WTC11 (cell line): ENCODE data around the gene MYRF. TPM values are rescaled to one million over a fixed set of nuclear protein-coding genes. Genes with fewer than 3 reads are reported as not detected.

Source experiments
- ATAC-seq: fragments of 200-7000 bp; cut with Tn5 transposase; 2 replicates; pipeline ENCODE4 v1.10.0; 2021; ENCODE audit warnings: mild to moderate bottlenecking, moderate library complexity
- CTCF ChIA-PET: fragments of 300-600 bp; sonication (Branson Sonifier 250); formaldehyde crosslinking; loops from one replicate; lab custom pipeline; 2021; ENCODE audit warnings: antibody characterized with exemption; lab: Charles Lee
- POLR2A ChIA-PET: fragments of 350-600 bp; sonication (Branson Sonifier 250); formaldehyde crosslinking; loops from one replicate; lab custom pipeline; 2021; ENCODE audit warnings: antibody characterized with exemption; lab: Charles Lee
- DNase-seq: peaks from one replicate; pipeline ENCODE4 v3.0.0; 2021; ENCODE audit warnings: low spot score
- H3K27ac Mint-ChIP-seq: 2 replicates; pipeline ENCODE4 v1.8.0; 2021; ENCODE audit warnings: mixed read lengths
- H3K27me3 Mint-ChIP-seq: 2 replicates; pipeline ENCODE4 v1.8.0; 2021; ENCODE audit warnings: low read depth, mild to moderate bottlenecking, moderate library complexity, mixed read lengths
- H3K36me3 Mint-ChIP-seq: 2 replicates; pipeline ENCODE4 v1.8.0; 2021; ENCODE audit warnings: mixed read lengths
- H3K4me1 Mint-ChIP-seq: 2 replicates; pipeline ENCODE4 v1.8.0; 2022; ENCODE audit warnings: mixed read lengths
- H3K4me3 Mint-ChIP-seq: 2 replicates; pipeline ENCODE4 v1.8.0; 2021; ENCODE audit warnings: mild to moderate bottlenecking, moderate library complexity, mixed read lengths
- H3K9me3 Mint-ChIP-seq: 2 replicates; pipeline ENCODE4 v1.8.0; 2021; ENCODE audit warnings: mixed read lengths
- ELF4 ChIP-seq: sonication (generic); formaldehyde crosslinking; IDR thresholded peaks from 2 replicates; pipeline ENCODE4 v1.8.1; 2022; ENCODE audit warnings: low read depth, mild to moderate bottlenecking, moderate library complexity, missing genetic modification reagents
- ESRRA ChIP-seq: sonication (generic); formaldehyde crosslinking; IDR thresholded peaks from 2 replicates; pipeline ENCODE4 v1.8.1; 2022; ENCODE audit warnings: mild to moderate bottlenecking, missing genetic modification reagents, borderline replicate concordance
- GRHL2 ChIP-seq: fragments of 250-450 bp; sonication (Bioruptor Pico); IDR thresholded peaks from 2 replicates; pipeline ENCODE4 v1.8.0; 2022; ENCODE audit warnings: mild to moderate bottlenecking, moderate library complexity; ENCODE audit not compliant: insufficient replicate concordance, severe bottlenecking
- GTF2I ChIP-seq: fragments of 250-450 bp; sonication (Bioruptor Pico); conservative IDR thresholded peaks from 2 replicates; pipeline ENCODE4 v1.4.0; 2021; ENCODE audit warnings: mild to moderate bottlenecking
- RELA ChIP-seq: sonication (generic); formaldehyde crosslinking; IDR thresholded peaks from 2 replicates; pipeline ENCODE4 v1.8.1; 2022; ENCODE audit warnings: missing genetic modification reagents, mild to moderate bottlenecking, borderline replicate concordance
- SOX15 ChIP-seq: fragments of 250-450 bp; sonication (Bioruptor Pico); IDR thresholded peaks from 2 replicates; pipeline ENCODE4 v1.9.0; 2021; ENCODE audit warnings: mild to moderate bottlenecking
- ZNF671 ChIP-seq: fragments of 250-450 bp; sonication (Bioruptor Pico); IDR thresholded peaks from 2 replicates; pipeline ENCODE4 v1.8.0; 2021; ENCODE audit warnings: mild to moderate bottlenecking
- total RNA-seq: library from RNA; stranded (reverse); gene quantifications from 3 replicates; pipeline ENCODE4 v1.2.3, GENCODE V29; 2021
- TF ChIP-seq, protein P1 (sequence below): fragments of 250-450 bp; sonication (Bioruptor Pico); IDR thresholded peaks from 2 replicates; pipeline ENCODE4 v1.9.0; 2021; ENCODE audit warnings: mild to moderate bottlenecking, borderline replicate concordance
- TF ChIP-seq, protein P2 (sequence below): fragments of 250-450 bp; sonication (Bioruptor Pico); IDR thresholded peaks from 2 replicates; pipeline ENCODE4 v1.9.0; 2021; ENCODE audit warnings: mild to moderate bottlenecking
- TF ChIP-seq, protein P3 (sequence below): fragments of 250-450 bp; sonication (Bioruptor Pico); IDR thresholded peaks from 2 replicates; pipeline ENCODE4 v1.8.0; 2021; ENCODE audit warnings: mild to moderate bottlenecking
- TF ChIP-seq, protein P4 (sequence below): sonication (generic); formaldehyde crosslinking; IDR thresholded peaks from 2 replicates; pipeline ENCODE4 v1.8.1; 2022; ENCODE audit warnings: low read depth, mild to moderate bottlenecking, moderate library complexity, missing genetic modification reagents, borderline replicate concordance
- TF ChIP-seq, protein P5 (sequence below): sonication (generic); formaldehyde crosslinking; conservative IDR thresholded peaks from 2 replicates; pipeline ENCODE4 v1.8.1; 2022; ENCODE audit warnings: mild to moderate bottlenecking, missing genetic modification reagents
- TF ChIP-seq, protein P6 (sequence below): fragments of 250-450 bp; sonication (Bioruptor Pico); IDR thresholded peaks from 2 replicates; pipeline ENCODE4 v1.9.0; 2021; ENCODE audit warnings: moderate library complexity, mild to moderate bottlenecking, inconsistent platforms, borderline replicate concordance
- TF ChIP-seq, protein P7 (sequence below): sonication (generic); formaldehyde crosslinking; IDR thresholded peaks from 2 replicates; pipeline ENCODE4 v1.8.0; 2023; ENCODE audit warnings: missing genetic modification reagents
- TF ChIP-seq, protein P8 (sequence below): sonication (generic); formaldehyde crosslinking; IDR thresholded peaks from 2 replicates; pipeline ENCODE4 v1.8.1; 2023; ENCODE audit warnings: mild to moderate bottlenecking, missing genetic modification reagents, moderate library complexity
- TF ChIP-seq, protein P9 (sequence below): sonication (generic); formaldehyde crosslinking; IDR thresholded peaks from 2 replicates; pipeline ENCODE4 v1.8.0; 2023; ENCODE audit warnings: missing genetic modification reagents, mild to moderate bottlenecking, borderline replicate concordance

The MYRF gene
- total RNA-seq, 1 experiment from 2014 or later, result 5.9 TPM

DNA sequence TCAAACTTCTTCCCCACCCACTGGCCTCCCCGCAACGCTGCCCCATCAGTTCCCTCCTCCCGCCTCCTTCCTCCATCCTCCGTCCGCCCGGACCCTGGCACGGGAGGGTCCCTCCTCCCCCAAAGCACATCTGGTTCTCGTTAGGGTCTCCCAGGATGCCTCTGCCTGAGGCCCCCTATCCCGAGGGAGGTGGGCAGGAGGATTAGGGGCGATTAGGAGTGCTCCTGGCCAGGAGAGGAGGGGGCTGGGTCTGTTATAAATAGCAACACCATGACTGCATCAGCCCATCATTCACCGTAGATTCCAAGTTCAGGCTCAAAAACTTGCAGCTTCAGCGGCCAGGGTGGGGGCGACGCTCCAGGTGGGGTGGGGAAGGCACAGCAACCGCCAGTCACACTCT is 10.4 kb downstream of the MYRF start (continued):
- TF ChIP-seq, protein P1, sequence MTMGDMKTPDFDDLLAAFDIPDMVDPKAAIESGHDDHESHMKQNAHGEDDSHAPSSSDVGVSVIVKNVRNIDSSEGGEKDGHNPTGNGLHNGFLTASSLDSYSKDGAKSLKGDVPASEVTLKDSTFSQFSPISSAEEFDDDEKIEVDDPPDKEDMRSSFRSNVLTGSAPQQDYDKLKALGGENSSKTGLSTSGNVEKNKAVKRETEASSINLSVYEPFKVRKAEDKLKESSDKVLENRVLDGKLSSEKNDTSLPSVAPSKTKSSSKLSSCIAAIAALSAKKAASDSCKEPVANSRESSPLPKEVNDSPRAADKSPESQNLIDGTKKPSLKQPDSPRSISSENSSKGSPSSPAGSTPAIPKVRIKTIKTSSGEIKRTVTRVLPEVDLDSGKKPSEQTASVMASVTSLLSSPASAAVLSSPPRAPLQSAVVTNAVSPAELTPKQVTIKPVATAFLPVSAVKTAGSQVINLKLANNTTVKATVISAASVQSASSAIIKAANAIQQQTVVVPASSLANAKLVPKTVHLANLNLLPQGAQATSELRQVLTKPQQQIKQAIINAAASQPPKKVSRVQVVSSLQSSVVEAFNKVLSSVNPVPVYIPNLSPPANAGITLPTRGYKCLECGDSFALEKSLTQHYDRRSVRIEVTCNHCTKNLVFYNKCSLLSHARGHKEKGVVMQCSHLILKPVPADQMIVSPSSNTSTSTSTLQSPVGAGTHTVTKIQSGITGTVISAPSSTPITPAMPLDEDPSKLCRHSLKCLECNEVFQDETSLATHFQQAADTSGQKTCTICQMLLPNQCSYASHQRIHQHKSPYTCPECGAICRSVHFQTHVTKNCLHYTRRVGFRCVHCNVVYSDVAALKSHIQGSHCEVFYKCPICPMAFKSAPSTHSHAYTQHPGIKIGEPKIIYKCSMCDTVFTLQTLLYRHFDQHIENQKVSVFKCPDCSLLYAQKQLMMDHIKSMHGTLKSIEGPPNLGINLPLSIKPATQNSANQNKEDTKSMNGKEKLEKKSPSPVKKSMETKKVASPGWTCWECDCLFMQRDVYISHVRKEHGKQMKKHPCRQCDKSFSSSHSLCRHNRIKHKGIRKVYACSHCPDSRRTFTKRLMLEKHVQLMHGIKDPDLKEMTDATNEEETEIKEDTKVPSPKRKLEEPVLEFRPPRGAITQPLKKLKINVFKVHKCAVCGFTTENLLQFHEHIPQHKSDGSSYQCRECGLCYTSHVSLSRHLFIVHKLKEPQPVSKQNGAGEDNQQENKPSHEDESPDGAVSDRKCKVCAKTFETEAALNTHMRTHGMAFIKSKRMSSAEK (CRISPR knock-in tag), result no peak
- TF ChIP-seq, protein P2, sequence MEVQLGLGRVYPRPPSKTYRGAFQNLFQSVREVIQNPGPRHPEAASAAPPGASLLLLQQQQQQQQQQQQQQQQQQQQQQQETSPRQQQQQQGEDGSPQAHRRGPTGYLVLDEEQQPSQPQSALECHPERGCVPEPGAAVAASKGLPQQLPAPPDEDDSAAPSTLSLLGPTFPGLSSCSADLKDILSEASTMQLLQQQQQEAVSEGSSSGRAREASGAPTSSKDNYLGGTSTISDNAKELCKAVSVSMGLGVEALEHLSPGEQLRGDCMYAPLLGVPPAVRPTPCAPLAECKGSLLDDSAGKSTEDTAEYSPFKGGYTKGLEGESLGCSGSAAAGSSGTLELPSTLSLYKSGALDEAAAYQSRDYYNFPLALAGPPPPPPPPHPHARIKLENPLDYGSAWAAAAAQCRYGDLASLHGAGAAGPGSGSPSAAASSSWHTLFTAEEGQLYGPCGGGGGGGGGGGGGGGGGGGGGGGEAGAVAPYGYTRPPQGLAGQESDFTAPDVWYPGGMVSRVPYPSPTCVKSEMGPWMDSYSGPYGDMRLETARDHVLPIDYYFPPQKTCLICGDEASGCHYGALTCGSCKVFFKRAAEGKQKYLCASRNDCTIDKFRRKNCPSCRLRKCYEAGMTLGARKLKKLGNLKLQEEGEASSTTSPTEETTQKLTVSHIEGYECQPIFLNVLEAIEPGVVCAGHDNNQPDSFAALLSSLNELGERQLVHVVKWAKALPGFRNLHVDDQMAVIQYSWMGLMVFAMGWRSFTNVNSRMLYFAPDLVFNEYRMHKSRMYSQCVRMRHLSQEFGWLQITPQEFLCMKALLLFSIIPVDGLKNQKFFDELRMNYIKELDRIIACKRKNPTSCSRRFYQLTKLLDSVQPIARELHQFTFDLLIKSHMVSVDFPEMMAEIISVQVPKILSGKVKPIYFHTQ (CRISPR knock-in tag), result no peak
- no peak for TF ChIP-seq GRHL2 (CRISPR knock-in tag)

DNA sequence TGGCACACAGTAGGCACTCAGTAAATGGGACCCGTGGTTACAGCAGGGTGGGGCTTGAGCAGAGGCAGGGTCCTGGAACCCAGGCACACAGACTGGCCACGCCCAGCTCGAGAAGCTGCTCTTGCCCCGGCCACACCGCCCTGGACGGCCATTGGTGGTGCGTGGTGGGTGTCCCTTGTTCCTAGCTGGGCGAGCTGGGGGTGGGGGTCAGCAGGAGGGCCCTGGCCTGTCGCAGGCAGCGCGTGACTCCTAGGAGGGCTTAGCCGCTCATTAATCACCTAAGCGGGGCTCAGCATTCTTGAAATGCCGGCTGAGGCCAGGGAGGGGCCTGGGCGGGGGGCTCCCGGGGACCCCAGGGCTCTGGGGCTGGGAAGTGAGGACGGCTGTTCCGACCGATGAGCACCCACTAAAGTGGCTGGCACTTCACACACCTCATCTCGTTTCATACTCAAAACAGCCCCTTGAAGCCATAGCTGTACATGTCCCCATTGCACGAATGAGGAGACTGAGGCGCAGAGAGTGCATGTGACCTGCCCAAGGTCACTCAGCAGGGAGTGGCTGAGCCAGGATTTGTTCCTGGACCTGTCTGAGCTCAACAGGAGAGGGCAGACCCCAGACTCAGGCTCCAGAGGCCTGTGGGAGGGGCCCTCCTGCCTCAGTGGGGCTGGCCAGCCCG is 11.6 kb downstream of the MYRF start:
- Mint-ChIP-seq H3K36me3 (no peaks in the 10 kb centered on the region), H3K27me3 (peaks cover 3% of the 10 kb centered on the region; the same call in 1 of the 2 replicates), H3K9me3 (no peaks in the 10 kb centered on the region), H3K4me3 (no peak overlapping the region), H3K27ac (no peak overlapping the region), H3K4me1 (peaks cover 10% of the 10 kb centered on the region)
- ChIA-PET CTCF (interaction anchor here (0.6 to 6.3 kb wide), 8 partner anchors 11 to 31 kb away, joined by 3 to 42 read pairs (median 8); partner anchors contain the start of genes FEN1, MYRF and TMEM258), POLR2A (no interaction called here)
- DNase-seq, result no peak
- no peak for ATAC-seq
- TF ChIP-seq ESRRA (CRISPR knock-in tag) (peak; percentile 41; the same call in 1 of the 2 replicates), ZNF671 (CRISPR knock-in tag) (no peak), ELF4 (CRISPR knock-in tag) (no peak), GTF2I (CRISPR knock-in tag) (0 out of 2 replicates have a peak, but pooled peaks have one; percentile 12), RELA (no peak), SOX15 (no peak)
- TF ChIP-seq, protein P3, sequence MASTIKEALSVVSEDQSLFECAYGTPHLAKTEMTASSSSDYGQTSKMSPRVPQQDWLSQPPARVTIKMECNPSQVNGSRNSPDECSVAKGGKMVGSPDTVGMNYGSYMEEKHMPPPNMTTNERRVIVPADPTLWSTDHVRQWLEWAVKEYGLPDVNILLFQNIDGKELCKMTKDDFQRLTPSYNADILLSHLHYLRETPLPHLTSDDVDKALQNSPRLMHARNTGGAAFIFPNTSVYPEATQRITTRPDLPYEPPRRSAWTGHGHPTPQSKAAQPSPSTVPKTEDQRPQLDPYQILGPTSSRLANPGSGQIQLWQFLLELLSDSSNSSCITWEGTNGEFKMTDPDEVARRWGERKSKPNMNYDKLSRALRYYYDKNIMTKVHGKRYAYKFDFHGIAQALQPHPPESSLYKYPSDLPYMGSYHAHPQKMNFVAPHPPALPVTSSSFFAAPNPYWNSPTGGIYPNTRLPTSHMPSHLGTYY (CRISPR knock-in tag), result no peak
- TF ChIP-seq, protein P4, sequence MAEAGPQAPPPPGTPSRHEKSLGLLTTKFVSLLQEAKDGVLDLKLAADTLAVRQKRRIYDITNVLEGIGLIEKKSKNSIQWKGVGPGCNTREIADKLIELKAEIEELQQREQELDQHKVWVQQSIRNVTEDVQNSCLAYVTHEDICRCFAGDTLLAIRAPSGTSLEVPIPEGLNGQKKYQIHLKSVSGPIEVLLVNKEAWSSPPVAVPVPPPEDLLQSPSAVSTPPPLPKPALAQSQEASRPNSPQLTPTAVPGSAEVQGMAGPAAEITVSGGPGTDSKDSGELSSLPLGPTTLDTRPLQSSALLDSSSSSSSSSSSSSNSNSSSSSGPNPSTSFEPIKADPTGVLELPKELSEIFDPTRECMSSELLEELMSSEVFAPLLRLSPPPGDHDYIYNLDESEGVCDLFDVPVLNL (CRISPR knock-in tag), result no peak
- TF ChIP-seq, protein P5, sequence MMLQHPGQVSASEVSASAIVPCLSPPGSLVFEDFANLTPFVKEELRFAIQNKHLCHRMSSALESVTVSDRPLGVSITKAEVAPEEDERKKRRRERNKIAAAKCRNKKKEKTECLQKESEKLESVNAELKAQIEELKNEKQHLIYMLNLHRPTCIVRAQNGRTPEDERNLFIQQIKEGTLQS (CRISPR knock-in tag), result no peak
- TF ChIP-seq, protein P6, sequence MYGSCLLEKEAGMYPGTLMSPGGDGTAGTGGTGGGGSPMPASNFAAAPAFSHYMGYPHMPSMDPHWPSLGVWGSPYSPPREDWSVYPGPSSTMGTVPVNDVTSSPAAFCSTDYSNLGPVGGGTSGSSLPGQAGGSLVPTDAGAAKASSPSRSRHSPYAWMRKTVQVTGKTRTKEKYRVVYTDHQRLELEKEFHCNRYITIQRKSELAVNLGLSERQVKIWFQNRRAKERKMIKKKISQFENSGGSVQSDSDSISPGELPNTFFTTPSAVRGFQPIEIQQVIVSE, result no peak
- TF ChIP-seq, protein P7, sequence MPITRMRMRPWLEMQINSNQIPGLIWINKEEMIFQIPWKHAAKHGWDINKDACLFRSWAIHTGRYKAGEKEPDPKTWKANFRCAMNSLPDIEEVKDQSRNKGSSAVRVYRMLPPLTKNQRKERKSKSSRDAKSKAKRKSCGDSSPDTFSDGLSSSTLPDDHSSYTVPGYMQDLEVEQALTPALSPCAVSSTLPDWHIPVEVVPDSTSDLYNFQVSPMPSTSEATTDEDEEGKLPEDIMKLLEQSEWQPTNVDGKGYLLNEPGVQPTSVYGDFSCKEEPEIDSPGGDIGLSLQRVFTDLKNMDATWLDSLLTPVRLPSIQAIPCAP (CRISPR knock-in tag), result no peak
- TF ChIP-seq, protein P8, sequence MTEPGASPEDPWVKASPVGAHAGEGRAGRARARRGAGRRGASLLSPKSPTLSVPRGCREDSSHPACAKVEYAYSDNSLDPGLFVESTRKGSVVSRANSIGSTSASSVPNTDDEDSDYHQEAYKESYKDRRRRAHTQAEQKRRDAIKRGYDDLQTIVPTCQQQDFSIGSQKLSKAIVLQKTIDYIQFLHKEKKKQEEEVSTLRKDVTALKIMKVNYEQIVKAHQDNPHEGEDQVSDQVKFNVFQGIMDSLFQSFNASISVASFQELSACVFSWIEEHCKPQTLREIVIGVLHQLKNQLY (CRISPR knock-in tag), result no peak
- TF ChIP-seq, protein P9, sequence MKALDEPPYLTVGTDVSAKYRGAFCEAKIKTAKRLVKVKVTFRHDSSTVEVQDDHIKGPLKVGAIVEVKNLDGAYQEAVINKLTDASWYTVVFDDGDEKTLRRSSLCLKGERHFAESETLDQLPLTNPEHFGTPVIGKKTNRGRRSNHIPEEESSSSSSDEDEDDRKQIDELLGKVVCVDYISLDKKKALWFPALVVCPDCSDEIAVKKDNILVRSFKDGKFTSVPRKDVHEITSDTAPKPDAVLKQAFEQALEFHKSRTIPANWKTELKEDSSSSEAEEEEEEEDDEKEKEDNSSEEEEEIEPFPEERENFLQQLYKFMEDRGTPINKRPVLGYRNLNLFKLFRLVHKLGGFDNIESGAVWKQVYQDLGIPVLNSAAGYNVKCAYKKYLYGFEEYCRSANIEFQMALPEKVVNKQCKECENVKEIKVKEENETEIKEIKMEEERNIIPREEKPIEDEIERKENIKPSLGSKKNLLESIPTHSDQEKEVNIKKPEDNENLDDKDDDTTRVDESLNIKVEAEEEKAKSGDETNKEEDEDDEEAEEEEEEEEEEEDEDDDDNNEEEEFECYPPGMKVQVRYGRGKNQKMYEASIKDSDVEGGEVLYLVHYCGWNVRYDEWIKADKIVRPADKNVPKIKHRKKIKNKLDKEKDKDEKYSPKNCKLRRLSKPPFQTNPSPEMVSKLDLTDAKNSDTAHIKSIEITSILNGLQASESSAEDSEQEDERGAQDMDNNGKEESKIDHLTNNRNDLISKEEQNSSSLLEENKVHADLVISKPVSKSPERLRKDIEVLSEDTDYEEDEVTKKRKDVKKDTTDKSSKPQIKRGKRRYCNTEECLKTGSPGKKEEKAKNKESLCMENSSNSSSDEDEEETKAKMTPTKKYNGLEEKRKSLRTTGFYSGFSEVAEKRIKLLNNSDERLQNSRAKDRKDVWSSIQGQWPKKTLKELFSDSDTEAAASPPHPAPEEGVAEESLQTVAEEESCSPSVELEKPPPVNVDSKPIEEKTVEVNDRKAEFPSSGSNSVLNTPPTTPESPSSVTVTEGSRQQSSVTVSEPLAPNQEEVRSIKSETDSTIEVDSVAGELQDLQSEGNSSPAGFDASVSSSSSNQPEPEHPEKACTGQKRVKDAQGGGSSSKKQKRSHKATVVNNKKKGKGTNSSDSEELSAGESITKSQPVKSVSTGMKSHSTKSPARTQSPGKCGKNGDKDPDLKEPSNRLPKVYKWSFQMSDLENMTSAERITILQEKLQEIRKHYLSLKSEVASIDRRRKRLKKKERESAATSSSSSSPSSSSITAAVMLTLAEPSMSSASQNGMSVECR, result no peak
